HG02623 (cell line): ENCODE data around the gene DDR2.

Experiments used
- ATAC-seq: cut with Tn5 transposase; IDR thresholded peaks from one replicate; pipeline ENCODE4 v1.9.1; 2021; ENCODE audit warnings: moderate library complexity; ENCODE audit not compliant: unreplicated experiment

The DDR2 gene

GRCh38 chr1:162670928-162671663 is 38.8 kb downstream of the DDR2 start:
- ATAC-seq, result no peak

- ATAC-seq, result no peak
Measured at GRCh38 chr1:162671664-162672410, 39.6 kb downstream of the DDR2 start.

GRCh38 chr1:162672622-162673260 is 40.5 kb downstream of the DDR2 start:
- no peak for ATAC-seq

- no peak for ATAC-seq
Measured at GRCh38 chr1:162674034-162674608, 41.9 kb downstream of the DDR2 start.

GRCh38 chr1:162676087-162676486 is 43.8 kb downstream of the DDR2 start:
- no peak for ATAC-seq

GRCh38 chr1:162676750-162677149 is 44.5 kb downstream of the DDR2 start:
- no peak for ATAC-seq

- ATAC-seq, result no peak
Measured at GRCh38 chr1:162677607-162678371, 45.5 kb downstream of the DDR2 start.

- ATAC-seq, result no peak
Measured at GRCh38 chr1:162678439-162678838, 46.2 kb downstream of the DDR2 start.

GRCh38 chr1:162679298-162679697 is 47.0 kb downstream of the DDR2 start:
- no peak for ATAC-seq

GRCh38 chr1:162680419-162681121 is 48.3 kb downstream of the DDR2 start:
- no peak for ATAC-seq

GRCh38 chr1:162681122-162681436 is 48.8 kb downstream of the DDR2 start:
- no peak for ATAC-seq

GRCh38 chr1:162682013-162682419 is 49.8 kb downstream of the DDR2 start:
- no peak for ATAC-seq

- ATAC-seq, result no peak
Measured at GRCh38 chr1:162687870-162688269, 55.6 kb downstream of the DDR2 start.

- ATAC-seq, result no peak
Measured at GRCh38 chr1:162688521-162688920, 56.3 kb downstream of the DDR2 start.

GRCh38 chr1:162688931-162689330 is 56.7 kb downstream of the DDR2 start:
- no peak for ATAC-seq

GRCh38 chr1:162689745-162690671 is 57.7 kb downstream of the DDR2 start:
- ATAC-seq, result no peak

- ATAC-seq, result no peak
Measured at GRCh38 chr1:162690672-162691434, 58.6 kb downstream of the DDR2 start.

- no peak for ATAC-seq
Measured at GRCh38 chr1:162691999-162692575, 59.8 kb downstream of the DDR2 start.
